Activated T-helper 9 cell treated with anti-CD3 and anti-CD28 coated beads, Interleukin-2, amount 50 U/mL, for 16 hours (primary cell): Measurements from ENCODE around the gene KLC4.

Source experiments
- DNase-seq: peaks from one replicate; pipeline ENCODE4 v3.0.0-alpha.2; 2020; ENCODE audit warnings: low read depth

KLC4 gene

GRCh38 chr6:43059168-43060033 lies at the start of gene KLC4, which contains the start of gene MRPL2:
Gene KLC4 (plus strand): TSS chr6:43059631. CDS start chr6:43061336, 1,705 bp downstream.
Gene MRPL2 (minus strand): TSS chr6:43059434. CDS start chr6:43059381, 53 bp downstream.
- peak; percentile 94 for DNase-seq

- no peak for DNase-seq
These were observed 48.2 kb upstream of the KLC4 start for GRCh38 chr6:43011207-43011606.

DNA sequence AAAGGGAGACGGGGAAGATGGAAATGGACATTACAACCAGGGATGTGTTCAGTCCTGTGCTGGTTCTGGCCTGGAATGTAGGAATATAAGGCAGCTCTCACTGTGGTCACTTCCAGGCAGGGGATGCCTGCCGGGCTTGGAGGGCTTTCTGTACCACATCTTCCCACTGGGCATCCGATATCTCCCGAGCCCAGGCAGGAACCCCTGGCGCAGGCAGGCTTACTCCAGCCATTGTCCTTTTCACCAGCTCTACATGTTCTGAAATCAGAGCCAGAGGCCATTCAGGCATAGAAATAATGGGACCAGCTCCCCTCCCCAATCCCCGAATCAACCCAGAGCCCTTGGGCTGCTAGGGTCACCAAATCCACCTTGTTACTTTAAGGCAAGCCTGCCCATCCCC lies 47.1 kb upstream of the KLC4 start:
- DNase-seq: no peak

- DNase-seq: no peak
These were observed 46.2 kb upstream of the KLC4 start for GRCh38 chr6:43013097-43013842.

- peak; percentile 98 for DNase-seq
These were observed 45.5 kb upstream of the KLC4 start, which contains the start of the genes KLHDC3 and MEA1 for GRCh38 chr6:43013843-43014433. Gene KLHDC3 (plus strand): TSS chr6:43014249. CDS start chr6:43017193, 2,944 bp downstream. Gene MEA1 (minus strand): TSS chr6:43013946. CDS start chr6:43013813, 133 bp downstream.

DNA sequence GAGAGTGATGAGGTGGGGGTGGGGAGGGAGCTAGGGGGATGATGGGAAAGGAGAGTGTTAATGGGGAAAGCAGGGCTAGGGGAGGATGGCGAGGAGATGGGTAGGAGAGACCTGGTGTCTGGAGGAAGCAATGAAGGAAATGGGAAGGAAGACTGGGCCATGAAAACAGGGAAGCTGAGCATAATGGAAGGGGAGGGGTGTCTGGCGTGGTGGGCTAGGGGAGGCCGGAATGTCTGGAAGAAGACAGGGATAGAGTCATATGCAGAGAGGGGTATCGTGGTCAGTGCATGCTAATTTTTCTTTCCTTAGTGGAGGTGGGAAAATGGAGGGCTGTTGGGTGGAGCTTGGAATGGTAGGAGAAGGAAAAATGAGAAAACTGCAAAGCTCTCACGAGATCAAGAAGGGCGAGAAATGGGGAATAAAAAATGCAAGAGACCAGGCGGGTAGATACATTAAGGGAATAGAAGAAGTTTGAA lies 45.0 kb upstream of the KLC4 start:
- DNase-seq: no peak

DNA sequence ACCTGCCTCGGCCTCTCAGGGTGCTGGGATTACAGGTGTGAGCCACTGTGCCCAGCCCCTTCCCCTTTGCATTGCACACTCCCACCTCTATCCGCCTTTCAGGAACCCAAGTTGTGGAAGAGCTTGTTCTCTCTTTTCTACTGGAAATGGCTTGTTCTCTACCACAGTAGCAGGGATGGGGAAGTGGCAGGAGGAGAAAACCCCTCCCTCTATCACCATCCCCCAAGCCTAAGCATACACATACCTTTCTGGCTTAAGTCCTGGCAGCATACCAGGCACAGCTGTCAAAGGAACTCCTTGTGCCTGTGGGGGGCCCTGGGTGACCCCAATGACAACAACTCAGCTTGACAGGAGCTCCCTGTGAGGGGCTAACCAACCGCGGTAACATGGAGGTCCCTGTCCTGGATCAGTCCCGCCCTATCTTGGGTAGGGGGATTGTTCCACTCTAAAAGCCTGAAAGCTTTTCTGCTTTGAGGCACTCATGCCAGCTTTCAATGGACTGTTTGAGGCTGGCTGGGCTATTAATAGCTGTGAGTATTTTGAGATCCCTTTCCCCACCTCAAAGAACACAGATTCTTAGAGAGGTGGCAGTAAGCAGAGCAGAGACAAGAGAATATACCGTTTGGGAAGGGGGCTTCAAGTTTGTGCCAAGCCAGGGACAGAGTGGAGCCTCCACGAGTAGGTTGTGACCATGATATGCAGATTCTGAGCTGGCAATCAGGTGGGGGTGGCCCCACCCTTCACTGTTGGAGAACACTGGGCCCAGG lies 43.1 kb upstream of the KLC4 start:
- DNase-seq: no peak

DNA sequence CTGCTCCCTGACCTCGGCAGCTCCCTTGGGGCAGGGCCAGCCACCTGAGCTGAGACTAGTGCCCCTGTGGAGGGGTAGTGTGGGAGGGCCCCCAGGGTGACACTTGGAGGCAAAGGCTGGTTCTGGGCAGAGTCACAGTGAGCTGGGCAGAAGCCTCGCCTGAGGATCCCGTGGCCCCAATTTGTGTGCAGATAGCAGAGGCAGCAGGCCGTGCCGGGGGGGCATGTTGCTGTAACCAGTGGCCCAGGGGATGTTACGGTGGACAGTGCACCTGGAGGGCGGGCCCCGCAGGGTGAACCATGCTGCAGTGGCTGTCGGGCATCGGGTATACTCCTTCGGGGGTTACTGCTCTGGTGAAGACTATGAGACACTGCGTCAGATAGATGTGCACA lies 42.5 kb upstream of the KLC4 start:
- no peak for DNase-seq

DNA sequence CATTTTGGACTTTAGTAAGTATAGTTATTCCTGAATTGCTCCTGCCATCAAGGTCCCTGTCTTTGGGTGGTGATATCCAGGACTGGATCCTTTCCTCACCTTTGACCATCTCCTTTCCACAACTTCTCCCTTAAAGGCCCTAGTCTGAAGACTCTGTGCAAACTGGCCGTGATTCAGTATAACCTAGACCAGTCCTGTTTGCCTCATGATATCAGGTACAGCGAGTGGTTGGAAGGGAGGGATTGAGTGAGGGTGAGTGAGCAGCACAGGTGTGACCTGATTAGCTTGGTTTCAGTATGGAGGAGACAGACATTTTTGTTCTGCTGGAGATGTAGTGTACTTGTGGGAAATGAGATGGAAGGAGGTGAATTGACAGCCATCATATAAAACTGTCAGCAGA lies 40.3 kb upstream of the KLC4 start:
- DNase-seq: no peak

- no peak for DNase-seq
These were observed 39.3 kb upstream of the KLC4 start for GRCh38 chr6:43020052-43020705.

DNA sequence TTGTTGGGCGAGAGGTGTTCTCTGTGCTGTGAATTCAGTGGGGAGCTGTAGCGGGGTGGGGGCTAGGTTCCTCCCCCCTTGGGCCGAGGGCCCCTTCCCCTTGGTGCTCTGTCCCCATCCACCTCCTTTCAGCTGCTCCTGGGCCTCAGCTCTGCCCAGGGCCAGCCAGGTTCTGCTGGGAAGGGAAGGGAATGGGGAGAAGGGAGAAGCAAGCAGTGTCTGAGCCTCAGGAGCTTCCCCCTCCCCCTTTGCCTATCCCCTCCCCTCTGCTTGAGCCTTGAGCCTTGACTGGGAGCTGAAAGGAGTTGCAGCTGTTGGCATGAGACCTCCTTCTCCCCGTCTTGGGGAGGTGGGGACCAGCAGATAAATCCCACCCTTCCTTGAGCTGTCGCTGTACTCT lies 38.6 kb upstream of the KLC4 start:
- DNase-seq: no peak

DNA sequence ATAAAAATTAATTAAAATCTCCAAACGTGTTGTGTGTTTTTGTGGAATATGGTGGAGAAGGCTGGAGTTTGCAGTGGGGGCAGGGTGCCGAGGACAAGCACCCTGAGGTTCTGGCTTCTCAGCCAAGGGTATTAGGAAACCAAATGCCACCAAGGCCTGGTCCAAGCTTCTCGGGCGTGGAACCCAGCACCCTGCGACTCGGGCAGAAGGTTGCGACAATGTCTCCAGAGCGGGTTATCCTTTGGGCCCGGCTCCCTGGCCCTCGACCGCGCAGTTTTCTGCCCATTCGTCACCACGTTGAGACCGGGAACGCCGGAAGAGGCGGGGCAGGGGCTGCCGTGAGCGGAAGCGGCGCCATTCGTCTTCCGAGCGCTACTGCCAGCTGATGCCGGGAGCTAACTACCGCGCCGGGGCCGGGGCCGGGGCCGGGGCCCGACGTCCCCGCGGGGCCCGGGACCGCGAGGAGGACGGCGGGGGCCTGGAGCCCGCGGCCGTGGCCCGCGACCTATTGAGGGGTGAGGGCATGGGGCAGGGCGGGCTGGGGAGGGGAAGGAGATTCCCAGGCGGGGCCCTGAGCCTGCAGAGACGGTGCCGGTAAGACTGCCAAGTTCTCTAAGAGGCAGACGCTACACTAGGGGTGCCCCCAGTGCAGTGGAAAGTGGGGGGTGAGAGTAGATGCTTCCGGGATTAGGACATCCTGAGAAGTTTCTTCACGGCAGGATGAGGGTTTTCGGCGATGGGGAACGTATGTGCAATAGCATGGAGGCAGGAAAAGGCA lies 38.0 kb upstream of the KLC4 start, which contains the start of gene RRP36:
Gene RRP36, plus strand, starts transcription at position 354 of the 778 bp plus-strand sequence. Its CDS starts 32 bp downstream, at position 386.
- peak; percentile 69 for DNase-seq

GRCh38 chr6:43024436-43024835 lies 35.0 kb upstream of the KLC4 start:
- DNase-seq: no peak

DNA sequence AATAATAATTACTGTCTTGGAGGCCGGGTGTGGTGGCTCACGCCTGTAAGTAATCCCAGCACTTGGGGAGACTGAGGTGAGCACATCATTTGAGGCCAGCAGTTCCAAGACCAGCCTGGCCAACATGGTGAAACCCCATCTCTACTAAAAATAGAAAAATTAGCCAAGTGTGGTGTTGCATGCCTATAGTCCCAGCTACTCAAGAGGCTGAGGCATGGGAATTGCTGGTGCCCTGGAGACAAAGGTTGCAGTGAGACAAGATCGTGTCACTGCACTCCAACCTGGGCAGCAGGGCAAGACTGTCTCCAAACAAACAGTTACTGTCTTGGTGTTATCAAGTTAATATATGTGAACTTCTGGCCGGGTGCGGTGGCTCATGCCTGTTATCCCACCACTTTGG lies 33.1 kb upstream of the KLC4 start:
- DNase-seq: no peak

DNA sequence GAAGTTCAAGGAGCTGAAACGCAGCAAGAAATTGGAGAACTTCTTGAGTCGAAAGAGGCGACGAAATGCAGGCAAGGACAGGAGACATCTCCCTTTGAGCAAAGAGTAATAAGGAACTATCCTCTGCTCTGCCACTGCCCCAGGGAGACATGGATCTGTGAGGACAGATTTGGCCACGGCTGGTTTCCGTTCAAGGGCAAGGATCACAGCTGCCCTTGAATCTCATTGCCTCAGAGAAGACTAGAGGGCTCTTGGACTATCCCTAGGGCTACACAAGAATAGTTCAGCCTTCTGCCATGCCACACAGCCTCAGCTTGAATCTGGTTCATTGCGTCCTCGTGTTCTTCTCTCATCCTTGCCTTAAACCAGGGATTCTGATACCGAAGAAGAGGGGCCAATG lies 30.3 kb upstream of the KLC4 start:
- no peak for DNase-seq

GRCh38 chr6:43032326-43032725 lies 27.1 kb upstream of the KLC4 start:
- DNase-seq: no peak

DNA sequence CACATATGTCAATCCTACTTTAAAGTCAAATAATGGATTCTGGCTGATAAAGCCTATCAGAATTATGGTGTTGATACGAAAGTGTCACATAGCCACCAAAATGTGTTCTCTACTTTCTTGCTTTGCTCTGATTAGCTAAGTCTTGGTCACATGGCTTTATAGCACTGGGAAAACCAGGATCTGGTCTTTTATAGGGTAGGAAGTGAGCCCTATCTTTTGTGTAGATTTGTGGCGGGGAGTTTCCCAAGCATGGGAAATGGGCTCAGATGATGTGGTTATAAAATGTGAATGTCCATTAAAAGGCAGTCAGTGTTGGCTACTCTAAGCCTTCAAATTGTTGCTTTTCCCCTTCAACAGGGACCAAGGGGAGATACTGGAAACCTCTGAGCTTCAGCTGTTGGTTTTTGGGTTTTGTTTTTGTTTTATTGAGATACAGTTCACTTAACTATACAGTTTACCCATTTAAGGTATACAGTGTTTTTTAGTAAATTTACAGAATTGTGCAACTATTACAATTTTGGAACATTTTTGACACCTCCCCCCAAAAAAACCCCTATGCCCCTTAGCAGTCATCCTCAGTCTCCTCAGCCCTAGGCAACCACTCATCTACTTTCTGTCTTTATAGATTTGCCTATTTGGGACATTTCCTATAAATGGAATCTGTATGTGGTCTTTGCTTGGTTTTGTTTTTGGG lies 25.8 kb upstream of the KLC4 start:
- DNase-seq: no peak

GRCh38 chr6:43034190-43034525 lies 25.3 kb upstream of the KLC4 start:
- no peak for DNase-seq

DNA sequence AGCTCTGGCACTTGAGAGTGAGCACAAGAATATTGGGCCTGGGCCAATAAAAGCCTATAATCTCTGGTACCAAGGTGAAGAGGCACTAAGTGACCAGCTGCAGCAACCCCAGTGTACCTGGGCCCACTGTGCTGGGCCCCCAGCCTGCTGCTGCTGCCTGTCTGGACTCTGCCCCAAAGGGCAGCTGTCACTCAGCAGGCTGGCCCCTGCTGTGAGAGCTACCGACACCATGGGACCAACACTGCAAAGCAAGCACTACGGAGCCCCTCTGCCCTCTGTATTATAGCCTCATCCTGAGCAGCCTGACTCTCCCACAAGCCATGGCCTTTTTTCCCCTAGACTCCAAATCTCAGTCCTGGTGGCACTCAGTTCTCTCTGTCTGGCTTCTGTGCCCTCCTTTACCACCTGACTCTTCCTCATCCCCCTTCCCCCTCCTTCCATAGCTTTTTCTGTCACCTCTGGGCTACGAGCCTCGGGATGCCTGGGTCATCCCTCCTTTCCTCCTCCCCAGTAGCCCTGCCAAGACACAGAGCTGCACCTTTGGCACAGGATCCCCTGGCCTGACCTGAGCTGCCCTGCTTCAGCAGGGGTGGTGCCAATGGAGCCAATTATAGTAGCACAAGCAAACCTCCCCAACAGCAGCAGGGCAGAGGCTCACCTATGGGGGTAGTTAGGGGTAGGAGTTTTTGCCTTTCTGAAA lies 23.8 kb upstream of the KLC4 start:
- no peak for DNase-seq
